ENCODE data around the gene PIGH.
"Not testable (repeated sequence)": the region's sequence is repeated elsewhere in the genome, so short reads cannot be mapped to it uniquely, and the experiment has no call there.

Gene PIGH

DNA sequence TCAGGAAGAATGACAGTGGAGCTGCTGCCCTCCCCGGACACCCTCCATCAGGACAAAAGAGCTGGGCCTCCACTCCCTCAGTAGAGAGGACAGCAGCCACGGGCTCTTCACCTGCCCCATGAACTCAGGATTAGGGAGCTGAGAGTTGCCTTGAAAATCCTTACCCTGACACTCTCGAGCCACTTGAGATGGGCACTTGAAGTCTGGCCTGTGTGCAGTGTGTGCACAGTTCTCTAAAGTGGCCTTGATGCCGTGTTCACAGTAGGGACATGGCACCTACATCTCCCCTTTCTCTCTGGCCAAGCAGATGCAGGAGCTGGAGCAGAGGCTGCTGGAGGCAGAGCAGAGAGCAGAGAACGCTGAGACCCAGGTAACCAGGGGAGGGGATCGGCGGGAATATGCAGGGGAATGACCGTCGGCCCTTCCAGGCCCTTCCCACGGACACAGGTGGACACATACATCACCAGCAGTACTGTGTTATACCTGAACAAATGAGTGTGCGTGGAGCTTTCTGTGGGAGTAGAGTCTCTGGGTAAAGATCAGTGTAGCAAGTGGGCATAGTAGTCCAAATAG, 44.5 kb downstream of the PIGH start:
- H3K27ac ChIP-seq: no peak overlapping the region
- DNase-seq (ENCODE audit: low read depth, low spot score): no peak

DNA sequence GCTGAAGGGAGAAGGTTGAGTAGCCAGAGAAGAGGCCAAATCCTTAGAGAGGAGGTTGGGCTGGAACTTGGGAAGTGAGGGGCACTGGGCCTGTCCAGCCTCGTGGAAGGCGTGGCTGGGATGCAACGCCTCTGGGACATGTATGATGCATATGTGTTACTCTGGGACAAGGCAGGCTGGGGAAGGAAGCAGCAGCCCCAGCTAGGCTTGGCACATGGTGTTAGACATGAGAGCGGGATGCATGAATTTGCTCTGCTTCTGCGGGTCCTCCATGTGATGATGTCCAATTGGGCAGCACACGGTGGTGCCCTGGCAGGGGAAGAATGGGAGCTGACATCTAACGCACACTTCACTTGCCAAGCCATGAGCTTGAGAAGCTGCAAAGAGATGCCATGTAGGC, 45.7 kb downstream of the PIGH start:
- H3K27ac ChIP-seq: no peak overlapping the region
- DNase-seq (ENCODE audit: low read depth, low spot score): no peak

DNA sequence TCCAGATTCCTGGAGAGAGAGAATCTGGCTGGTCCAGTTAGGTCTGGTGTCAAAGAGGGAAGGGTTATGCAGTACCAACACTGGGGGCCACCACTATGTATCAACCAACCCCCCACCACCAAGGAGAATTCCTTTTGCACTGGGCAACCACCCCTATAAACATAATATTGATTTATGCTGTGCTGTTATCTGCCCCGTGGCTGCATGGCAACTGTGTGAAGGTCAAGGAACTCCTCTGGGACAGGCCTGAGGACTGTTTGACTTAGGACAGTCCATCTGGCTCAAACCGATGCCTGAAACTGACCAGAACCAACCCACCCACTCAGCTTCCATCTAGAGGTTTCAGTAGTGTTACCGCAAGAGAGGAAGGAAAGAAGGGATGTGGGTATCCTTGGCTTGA, 46.5 kb downstream of the PIGH start:
- no peak overlapping the region for H3K27ac ChIP-seq
- DNase-seq (ENCODE audit: low read depth, low spot score): no peak

- no peak overlapping the region for H3K27ac ChIP-seq
- no peak for DNase-seq (ENCODE audit: low read depth, low spot score)
These were observed 48.1 kb downstream of the PIGH start for GRCh38 chr14:67551940-67552339.

DNA sequence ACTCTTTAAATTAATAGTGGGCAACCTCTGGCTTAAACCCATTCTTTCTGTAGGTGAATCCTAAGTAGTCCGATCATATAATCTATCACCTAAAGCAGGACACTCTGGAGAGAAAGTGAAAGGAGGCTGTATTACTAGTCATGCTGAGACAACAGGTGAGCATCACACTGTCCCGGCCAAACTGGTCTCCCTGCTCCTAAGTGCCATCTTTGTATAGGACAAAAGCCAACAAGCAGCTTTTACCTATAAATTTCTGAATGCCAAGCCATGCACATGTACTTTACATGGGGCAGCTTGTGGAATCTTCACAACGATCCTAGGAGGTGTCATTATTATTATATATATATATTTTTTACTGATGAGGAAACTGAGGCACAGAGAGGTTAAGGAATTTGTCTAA, 48.9 kb downstream of the PIGH start:
- H3K27ac ChIP-seq: no peak overlapping the region
- no peak for DNase-seq (ENCODE audit: low read depth, low spot score)

DNA sequence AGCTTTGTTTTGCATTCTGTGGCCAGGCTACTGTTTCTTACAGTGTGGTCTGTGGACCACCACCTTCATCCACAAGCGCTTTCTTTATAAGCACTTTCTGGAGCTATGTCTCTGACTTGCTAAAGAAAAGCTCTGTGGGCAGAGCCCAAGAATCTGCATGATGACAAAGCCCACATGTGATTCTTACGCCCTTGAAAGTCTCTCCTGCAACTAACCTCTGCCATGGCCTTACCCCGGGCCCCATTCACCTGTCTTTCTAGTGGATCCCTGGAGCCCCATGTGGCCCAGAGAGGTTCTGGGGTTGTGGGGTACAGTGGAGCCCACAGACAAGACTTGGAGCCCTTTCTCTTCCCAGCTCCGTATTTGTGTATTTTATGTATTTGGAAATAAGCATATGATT, 50.3 kb downstream of the PIGH start:
- DNase-seq (ENCODE audit: low read depth, low spot score): no peak
- no peak overlapping the region for H3K27ac ChIP-seq

DNA sequence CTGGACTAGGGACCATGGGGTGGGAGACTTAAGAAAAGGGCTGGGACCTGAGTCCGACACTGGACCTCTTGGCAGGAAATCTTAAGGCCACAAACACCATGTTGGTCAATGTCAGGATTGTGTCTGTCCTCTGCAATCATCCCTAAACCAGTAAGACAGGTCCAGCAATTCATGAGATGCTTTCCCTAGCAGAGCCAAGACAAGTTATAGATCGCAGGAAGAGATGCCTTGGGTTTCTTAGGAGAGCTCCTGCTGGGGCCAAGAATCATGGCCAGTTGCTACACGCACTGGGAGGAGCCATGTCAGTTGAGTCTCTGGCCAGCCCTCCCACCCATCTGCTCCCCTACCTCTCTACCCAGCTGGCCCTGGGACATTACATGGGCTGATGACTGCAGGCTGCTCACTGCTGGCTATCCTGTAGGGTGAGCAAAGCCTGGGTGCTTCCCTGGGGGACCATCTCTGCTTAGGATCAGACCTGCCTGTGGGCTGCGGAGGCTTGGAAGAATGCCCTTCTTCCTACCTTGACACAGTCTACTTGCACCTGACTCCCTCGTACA, 52.8 kb downstream of the PIGH start:
- no peak for DNase-seq (ENCODE audit: low read depth, low spot score)
- H3K27ac ChIP-seq: no peak overlapping the region

GRCh38 chr14:67544590-67544989, 55.5 kb downstream of the PIGH start:
- DNase-seq (ENCODE audit: low read depth, low spot score): no peak
- no peak overlapping the region for H3K27ac ChIP-seq

DNA sequence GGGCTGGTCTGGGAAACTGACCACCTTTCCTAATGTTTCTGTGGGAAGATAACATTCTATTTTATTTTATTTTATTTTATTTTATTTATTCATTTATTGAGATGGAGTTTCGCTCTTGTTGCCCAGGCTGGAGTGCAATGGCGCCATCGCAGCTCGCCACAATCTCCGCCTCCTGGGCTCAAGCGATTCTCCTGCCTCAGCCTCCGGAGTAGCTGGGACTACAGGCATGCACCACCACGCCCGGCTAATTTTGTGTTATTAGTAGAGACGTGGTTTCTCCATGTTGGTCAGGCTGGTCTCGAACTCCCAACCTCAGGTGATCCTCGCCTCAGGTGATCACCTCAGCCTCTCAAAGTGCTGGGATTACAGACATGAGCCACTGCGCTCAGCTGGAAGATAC, 57.4 kb downstream of the PIGH start:
- not testable (repeated sequence) for DNase-seq (ENCODE audit: low read depth, low spot score); H3K27ac ChIP-seq

GRCh38 chr14:67541448-67542387, 58.4 kb downstream of the PIGH start:
- H3K27ac ChIP-seq: no peak overlapping the region
- DNase-seq (ENCODE audit: low read depth, low spot score): no peak

All from epithelial cell of prostate (primary cell).